Fibroblast of mammary gland (primary cell): ENCODE measurements around the gene ZCCHC17.

Source experiments
- DNase-seq: peaks from one replicate; pipeline ENCODE4 v3.0.0-alpha.2; 2010; ENCODE audit warnings: low read depth
- H3K4me3 ChIP-seq: 2 replicates; pipeline ENCODE4 v1.5.1; 2011; ENCODE audit warnings: low read depth, mild to moderate bottlenecking, low read length, moderate library complexity; ENCODE audit not compliant: control insufficient read depth
- TF ChIP-seq, protein P1 (sequence below): conservative IDR thresholded peaks from 2 replicates; pipeline ENCODE4 v1.5.1; 2011; ENCODE audit warnings: low read depth, low read length, inconsistent platforms; ENCODE audit not compliant: control insufficient read depth, insufficient read depth

ZCCHC17 gene

DNA sequence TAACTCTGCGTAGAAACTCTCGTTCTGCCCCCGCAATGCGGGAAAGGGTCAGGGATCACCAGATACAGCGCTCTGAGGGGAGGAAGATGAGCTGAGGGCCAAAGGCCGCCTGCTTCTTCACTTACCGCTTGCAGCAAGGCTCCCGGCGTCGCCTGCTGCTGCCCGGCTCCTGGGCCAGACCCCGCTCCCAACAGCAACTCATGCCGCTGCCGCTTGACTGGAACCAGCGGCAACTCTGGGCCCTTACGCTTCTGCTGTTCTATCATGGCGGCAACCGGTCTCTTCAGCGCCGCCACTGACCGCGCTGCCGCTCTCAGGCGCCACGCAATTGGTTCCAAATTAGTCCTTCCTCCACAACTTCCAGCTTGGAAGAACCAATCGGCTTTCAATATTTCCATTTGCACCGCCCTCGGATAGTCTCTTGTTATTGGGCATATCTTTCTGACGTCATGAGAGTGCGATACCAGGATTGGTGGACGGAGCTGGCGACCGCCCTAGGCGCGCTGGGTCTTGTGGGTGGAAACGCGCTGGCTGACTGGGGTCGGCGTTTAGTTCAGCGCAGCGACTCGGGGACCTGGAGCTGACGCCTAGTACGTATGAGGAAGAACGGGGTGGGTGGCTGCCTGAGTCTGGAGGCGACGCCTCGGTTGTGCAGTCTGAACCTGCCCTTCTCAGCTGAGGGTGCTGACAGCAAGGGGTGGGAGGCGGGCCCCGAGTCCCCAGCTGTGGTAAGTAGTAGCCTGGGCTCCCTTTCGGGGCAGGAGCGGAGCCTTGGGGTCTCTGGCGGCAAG, at the start of gene ZCCHC17, which contains the start of gene SNRNP40:
ZCCHC17 (plus strand) TSS at position 547 of the 791 bp plus-strand sequence. CDS start 13,067 bp downstream, outside the sequence.
SNRNP40 (minus strand) TSS at position 303 of the 791 bp plus-strand sequence; CDS start at position 266, 37 bp downstream.
- TF ChIP-seq, protein P1, sequence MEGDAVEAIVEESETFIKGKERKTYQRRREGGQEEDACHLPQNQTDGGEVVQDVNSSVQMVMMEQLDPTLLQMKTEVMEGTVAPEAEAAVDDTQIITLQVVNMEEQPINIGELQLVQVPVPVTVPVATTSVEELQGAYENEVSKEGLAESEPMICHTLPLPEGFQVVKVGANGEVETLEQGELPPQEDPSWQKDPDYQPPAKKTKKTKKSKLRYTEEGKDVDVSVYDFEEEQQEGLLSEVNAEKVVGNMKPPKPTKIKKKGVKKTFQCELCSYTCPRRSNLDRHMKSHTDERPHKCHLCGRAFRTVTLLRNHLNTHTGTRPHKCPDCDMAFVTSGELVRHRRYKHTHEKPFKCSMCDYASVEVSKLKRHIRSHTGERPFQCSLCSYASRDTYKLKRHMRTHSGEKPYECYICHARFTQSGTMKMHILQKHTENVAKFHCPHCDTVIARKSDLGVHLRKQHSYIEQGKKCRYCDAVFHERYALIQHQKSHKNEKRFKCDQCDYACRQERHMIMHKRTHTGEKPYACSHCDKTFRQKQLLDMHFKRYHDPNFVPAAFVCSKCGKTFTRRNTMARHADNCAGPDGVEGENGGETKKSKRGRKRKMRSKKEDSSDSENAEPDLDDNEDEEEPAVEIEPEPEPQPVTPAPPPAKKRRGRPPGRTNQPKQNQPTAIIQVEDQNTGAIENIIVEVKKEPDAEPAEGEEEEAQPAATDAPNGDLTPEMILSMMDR = no peak
- peak; percentile 99 for DNase-seq
- peak within 1 kb of the TSS; percentile 77 for H3K4me3 ChIP-seq

DNA sequence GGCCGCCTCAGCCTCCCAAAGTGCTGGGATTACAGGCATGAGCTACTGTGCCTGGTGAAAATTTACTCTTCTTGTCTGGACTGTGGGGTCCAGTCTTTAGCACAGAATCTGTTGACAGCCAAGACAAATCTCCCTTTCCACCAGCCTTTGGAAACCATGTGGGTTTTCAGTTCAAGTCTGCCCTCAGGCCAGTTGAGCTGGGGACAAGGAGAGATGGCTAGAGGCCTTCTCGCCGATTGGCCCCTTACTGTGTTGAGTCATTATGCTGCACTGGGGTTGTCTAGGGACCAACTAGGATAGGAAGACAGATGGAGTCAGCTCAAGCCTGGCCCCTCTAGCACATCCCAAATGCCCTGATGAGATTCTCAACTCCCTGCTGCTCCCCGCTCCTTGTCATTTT, 48.6 kb upstream of the ZCCHC17 start:
- no peak overlapping the region for H3K4me3 ChIP-seq
- DNase-seq = no peak
- TF ChIP-seq, protein P1 = no peak

DNA sequence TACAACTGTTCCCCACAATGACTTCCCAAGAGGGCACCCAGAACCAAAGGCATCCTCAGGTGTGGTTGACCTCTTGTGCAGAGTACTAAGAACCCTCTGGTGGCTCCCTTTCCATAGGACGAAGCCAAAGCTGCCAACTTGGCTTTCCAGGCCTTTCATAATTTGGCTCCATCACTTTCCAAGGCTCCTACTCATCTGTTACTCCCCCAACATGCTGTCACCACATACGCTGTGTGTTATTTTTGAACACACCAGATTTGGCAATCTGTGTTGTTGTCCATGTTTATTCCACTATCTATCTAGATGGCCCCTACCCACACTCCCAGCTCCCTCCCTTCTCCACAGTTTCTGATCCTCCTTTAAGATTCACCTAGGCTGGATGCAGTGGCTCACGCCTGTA, 47.0 kb upstream of the ZCCHC17 start:
- DNase-seq = no peak
- H3K4me3 ChIP-seq = no peak overlapping the region
- TF ChIP-seq, protein P1 = no peak

DNA sequence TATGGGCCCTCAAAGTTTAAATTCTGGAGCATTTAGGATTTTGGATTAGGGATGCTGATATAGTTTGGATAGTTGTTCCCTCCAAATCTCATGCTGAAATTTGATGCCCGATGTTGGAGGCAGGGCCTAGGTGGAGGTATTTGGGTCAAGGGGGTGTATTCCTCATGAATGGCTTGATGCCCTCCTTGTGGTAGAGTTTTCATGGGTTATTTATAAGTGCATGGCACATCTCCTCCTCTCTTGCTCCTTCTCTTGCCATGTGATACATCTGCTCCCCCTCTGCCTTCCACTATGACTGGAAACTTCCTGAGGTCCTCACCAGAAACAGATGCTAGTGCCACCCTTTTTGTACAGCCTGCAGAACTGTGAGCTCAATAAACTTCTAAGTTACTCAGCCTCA, 39.6 kb upstream of the ZCCHC17 start:
- H3K4me3 ChIP-seq = no peak overlapping the region
- DNase-seq = no peak

DNA sequence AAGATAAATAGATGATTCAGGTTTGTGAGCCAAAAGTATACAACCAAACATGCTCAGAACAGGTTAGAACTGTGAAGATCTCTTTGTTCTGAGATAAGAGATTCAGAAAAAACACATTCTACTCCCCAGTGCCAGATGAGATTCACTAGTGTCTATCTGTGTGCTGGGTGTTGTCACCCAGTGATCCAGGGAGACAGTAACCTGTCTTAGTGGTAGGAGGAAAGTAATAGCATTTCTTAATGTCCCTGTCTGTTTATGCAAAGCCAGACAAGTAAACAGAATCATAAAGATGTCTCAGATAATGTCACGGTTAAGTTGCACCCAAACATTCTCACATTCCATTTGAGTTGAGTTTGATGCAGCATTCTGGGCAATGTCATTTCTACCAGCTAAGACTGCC, 38.3 kb upstream of the ZCCHC17 start:
- H3K4me3 ChIP-seq = no peak overlapping the region
- no peak for DNase-seq
- TF ChIP-seq, protein P1 = no peak

More for the DNA sequence above, 39.6 kb upstream of the ZCCHC17 start:
- TF ChIP-seq, protein P1 = no peak

- TF ChIP-seq, protein P1 = no peak
- H3K4me3 ChIP-seq = no peak overlapping the region
- DNase-seq = peak; percentile 25
Observed at GRCh38 chr1:31259746-31260145, 37.1 kb upstream of the ZCCHC17 start.
